Esophagus squamous epithelium (tissue), 5 donors: ENCODE data around the gene GRID2IP. TPM values are rescaled to one million over a fixed set of nuclear protein-coding genes. Genes with fewer than 3 reads are reported as not detected.
A peak's percentile ranks its signal among the peaks of the same experiment; 100 is the strongest.

Experiments used
- DNase-seq: peaks from one replicate; lab custom pipeline; 2025; lab: John Stamatoyannopoulos, UW
- H3K27ac ChIP-seq, 4 donors: fragments of 200-600 bp; sonication (generic); one replicate each; pipeline ENCODE4 v1.5.1; 2016 to 2019; ENCODE audit warnings: mild to moderate bottlenecking in 1 of 4
- H3K27me3 ChIP-seq, 4 donors: fragments of 200-600 bp; sonication (generic); 1 replicate in 3 of 4; 2 replicates in 1 of 4; pipeline versions ENCODE4 v1.5.1 to v1.6.0; 2017 to 2021; ENCODE audit warnings: antibody characterized with exemption in 1 of 4
- H3K36me3 ChIP-seq, 3 donors: fragments of 200-600 bp; sonication (generic); one replicate each; pipeline ENCODE4 v1.5.1; 2016 to 2019
- H3K4me1 ChIP-seq, 3 donors: fragments of 200-600 bp; sonication (generic); one replicate each; pipeline ENCODE4 v1.5.1; 2017 to 2019
- H3K4me3 ChIP-seq, 4 donors: fragments of 200-600 bp; sonication (generic); 1 replicate in 3 of 4; 2 replicates in 1 of 4; pipeline ENCODE4 v1.5.1; 2016 to 2019; ENCODE audit warnings: mild to moderate bottlenecking in 2 of 4, moderate library complexity in 1 of 4
- H3K9me3 ChIP-seq, 3 donors: fragments of 200-600 bp; sonication (generic); one replicate each; pipeline ENCODE4 v1.5.1; 2016 to 2019
- CTCF ChIP-seq, 6 experiments: fragments of 450-650 bp in 4 of 6; fragments of 200-600 bp in 2 of 6; sonication (generic) in 2 of 6; IDR thresholded peaks; one replicate each; pipeline ENCODE4 v1.5.1; 2016 to 2019; ENCODE audit warnings: antibody characterized with exemption in 6 of 6, mild to moderate bottlenecking in 4 of 6, moderate library complexity in 4 of 6
- POLR2A ChIP-seq, 4 donors: fragments of 450-650 bp; IDR thresholded peaks; one replicate each; pipeline ENCODE4 v1.6.1; 2017; ENCODE audit warnings: antibody characterized with exemption in 4 of 4, mild to moderate bottlenecking in 4 of 4, moderate library complexity in 3 of 4
- WGBS, 2 donors: methylation state at CpG; one replicate each; pipeline ENCODE4 v1.1.5; 2018; 5-methylcytosine and 5-hydroxymethylcytosine counted together
- intact Hi-C: fragments of 100-400 bp; cut with DNase I; formaldehyde crosslinking; loops from one replicate; pipeline ENCODE4 v1.15.0; 2022
- total RNA-seq, 4 donors: library from RNA; depleted of rRNA; stranded (reverse); fragments of >200 nt; gene quantifications; one replicate each; pipeline ENCODE4 v1.1.0, GENCODE V29; 2016
- donor health status: DM: yes; HTN: yes; CAD: no.

GRID2IP gene
- 1 to 10 TPM in 1 of 4 donors, under 1 TPM in 2, not detected in 1; 0.38 to 1.1 (median 0.44) TPM for total RNA-seq

DNA sequence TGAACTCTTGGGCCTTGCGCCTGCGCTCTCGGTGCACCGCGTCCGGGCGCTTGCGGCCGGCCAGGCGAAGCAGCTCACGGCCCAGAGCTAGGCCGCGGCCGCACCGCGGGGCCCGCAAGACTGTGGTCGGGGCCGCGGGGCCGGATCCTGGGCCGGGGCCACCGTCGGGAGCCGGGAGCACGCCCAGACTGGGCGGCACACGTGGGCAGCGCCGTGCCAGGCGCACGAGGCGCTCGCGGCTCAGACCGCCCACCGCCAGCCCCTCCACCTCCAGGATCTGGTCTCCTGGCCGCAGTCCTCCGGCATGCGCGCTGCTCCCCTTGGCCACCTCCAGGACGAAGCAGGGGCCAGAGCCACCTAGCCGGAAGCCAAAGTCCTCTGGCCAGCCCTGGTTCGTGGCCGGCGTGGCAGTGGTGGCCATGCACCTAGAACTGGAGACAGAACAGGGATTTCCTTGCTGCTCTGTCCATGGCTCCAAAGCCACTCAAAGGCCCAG, at the start of gene GRID2IP:
Gene GRID2IP (minus strand): TSS at position 446 of the 496 bp plus-strand sequence. CDS start 25 bp downstream, at position 421.
- no peaks in the 10 kb centered on the region for H3K36me3 ChIP-seq
- intact Hi-C loops = no loop called here
- no peak within 1 kb of the TSS for H3K4me3 ChIP-seq
- no peaks in the 10 kb centered on the region for H3K4me1 ChIP-seq
- WGBS, 2 donors = 61 to 91% methylated on average over 6 to 7 of the region's 46 CpGs
- H3K9me3 ChIP-seq = no peaks in the 10 kb centered on the region
- H3K27me3 ChIP-seq = no peaks in the 10 kb centered on the region
- no peak within 1 kb of the TSS for H3K27ac ChIP-seq
- TF ChIP-seq CTCF (IDR thresholded peaks at IDR 0.05) = no peak
- TF ChIP-seq POLR2A (IDR thresholded peaks at IDR 0.05) = no peak
- no peak for DNase-seq

GRCh38 chr7:6600093-6600492, 48.8 kb upstream of the GRID2IP start:
- intact Hi-C loops = no loop called here
- H3K4me3 ChIP-seq = no peak overlapping the region
- 92% methylated on average over 9 of the region's 15 CpGs; no CpG with 5 or more reads in 1 of the 2 donors for WGBS, 2 donors
- H3K4me1 ChIP-seq = no peaks in the 10 kb centered on the region
- no peak overlapping the region for H3K27ac ChIP-seq
- no peak for DNase-seq
- H3K36me3 ChIP-seq = peaks cover 0 to 100% (median 40%) of the 10 kb centered on the region in 3 donors
- no peaks in the 10 kb centered on the region for H3K9me3 ChIP-seq
- no peaks in the 10 kb centered on the region for H3K27me3 ChIP-seq
- TF ChIP-seq POLR2A (IDR thresholded peaks at IDR 0.05) = no peak
- no peak for TF ChIP-seq CTCF (IDR thresholded peaks at IDR 0.05)

- intact Hi-C loops = no loop called here
- Histone ChIP-seq H3K27ac (peak overlapping the region; percentile 81 to 95 (median 88)), H3K36me3 (peaks cover 7 to 76% (median 18%) of the 10 kb centered on the region in 3 donors), H3K4me3 (peak overlapping the region; percentile 62 to 95 (median 82)), H3K4me1 (peaks cover 15 to 25% (median 18%) of the 10 kb centered on the region in 3 donors), H3K9me3 (no peaks in the 10 kb centered on the region), H3K27me3 (no peaks in the 10 kb centered on the region)
- DNase-seq = no peak
- 3 to 9% methylated on average over 8 to 10 of the region's 10 CpGs for WGBS, 2 donors
- TF ChIP-seq POLR2A (IDR thresholded peaks at IDR 0.05) (no peak), CTCF (IDR thresholded peaks at IDR 0.05) (no peak)
These were observed 39.4 kb upstream of the GRID2IP start for GRCh38 chr7:6590645-6591110.

DNA sequence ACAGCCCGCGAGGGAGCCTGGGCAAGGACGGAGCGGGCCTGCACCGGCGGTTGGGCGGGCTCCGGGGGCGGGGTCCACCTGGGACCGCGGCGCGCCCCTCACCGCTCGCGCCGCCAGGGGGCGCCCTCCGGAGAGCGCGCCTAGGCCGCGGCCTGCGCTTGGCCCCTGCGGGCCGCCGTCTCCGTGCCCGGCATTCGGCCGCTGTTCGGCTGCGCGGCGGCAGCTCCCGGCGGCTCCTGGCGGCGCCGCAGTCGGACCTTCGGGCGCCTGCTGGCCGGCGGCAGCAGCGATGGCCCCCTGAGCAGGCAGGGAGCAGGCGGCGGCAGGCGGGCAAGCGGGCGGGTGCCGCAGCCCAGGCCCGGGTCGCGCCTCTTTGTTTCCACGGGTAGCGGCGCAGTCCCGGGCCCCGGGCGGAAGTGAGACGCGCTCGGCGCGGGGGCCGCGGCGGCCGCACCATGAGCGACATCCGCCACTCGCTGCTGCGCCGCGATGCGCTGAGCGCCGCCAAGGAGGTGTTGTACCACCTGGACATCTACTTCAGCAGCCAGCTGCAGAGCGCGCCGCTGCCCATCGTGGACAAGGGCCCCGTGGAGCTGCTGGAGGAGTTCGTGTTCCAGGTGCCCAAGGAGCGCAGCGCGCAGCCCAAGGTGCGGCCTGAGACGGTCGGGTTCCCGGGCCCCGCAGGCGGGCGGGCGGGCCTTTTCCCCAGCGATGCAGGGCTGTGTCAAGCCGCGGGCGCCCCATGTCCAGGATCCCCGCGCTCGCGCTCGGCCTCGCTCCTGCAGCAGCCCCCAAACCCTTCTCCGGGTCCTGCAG, 38.8 kb upstream of the GRID2IP start, which contains the start of gene INTS15:
Gene INTS15 (plus strand): TSS at position 193 of the 816 bp plus-strand sequence. CDS start 263 bp downstream, at position 456.
- peak within 1 kb of the TSS; percentile 81 to 95 (median 88) for H3K27ac ChIP-seq
- H3K27me3 ChIP-seq = no peaks in the 10 kb centered on the region
- DNase-seq = no peak
- peaks cover 15 to 25% (median 18%) of the 10 kb centered on the region in 3 donors for H3K4me1 ChIP-seq
- 0% methylated on average over 1 of the region's 107 CpGs for whole genome bisulfite sequencing, 2 donors
- intact Hi-C loops = no loop called here
- H3K36me3 ChIP-seq = peaks cover 7 to 76% (median 15%) of the 10 kb centered on the region in 3 donors
- H3K9me3 ChIP-seq = no peaks in the 10 kb centered on the region
- H3K4me3 ChIP-seq = peak within 1 kb of the TSS; percentile 62 to 95 (median 82)
- TF ChIP-seq POLR2A (IDR thresholded peaks at IDR 0.05) (peak in 2 of 4 donors; percentile 72 to 77), CTCF (IDR thresholded peaks at IDR 0.05) (peak; percentile 43 to 99 (median 96))
